SK-N-SH treated with all-trans-retinoic acid at 6 μM for 48 hours (cell line): ENCODE results near the gene MCM7.

Source experiments
- ATAC-seq: fragments of 200-7000 bp; cut with Tn5 transposase; 3 replicates; pipeline ENCODE4 v1.9.1; 2020; ENCODE audit warnings: mild to moderate bottlenecking, moderate library complexity
- BACH2 ChIP-seq: fragments of 250-450 bp; sonication (Bioruptor Pico); IDR thresholded peaks from 2 replicates; pipeline ENCODE4 v1.9.0; 2021; ENCODE audit warnings: mild to moderate bottlenecking, borderline replicate concordance
- CSDC2 ChIP-seq: fragments of 250-450 bp; sonication (Bioruptor Pico); IDR thresholded peaks from 2 replicates; pipeline ENCODE4 v1.5.0; 2020; ENCODE audit warnings: mild to moderate bottlenecking, moderate library complexity
- ESRRG ChIP-seq: fragments of 250-450 bp; sonication (Bioruptor Pico); IDR thresholded peaks from 2 replicates; pipeline ENCODE4 v1.6.1; 2021; ENCODE audit warnings: mild to moderate bottlenecking
- GLIS3 ChIP-seq: fragments of 250-450 bp; sonication (Bioruptor Pico); IDR thresholded peaks from 2 replicates; pipeline ENCODE4 v1.5.0; 2020; ENCODE audit warnings: mild to moderate bottlenecking, moderate library complexity
- ISL1 ChIP-seq: fragments of 250-450 bp; sonication (Bioruptor Pico); IDR thresholded peaks from 2 replicates; pipeline ENCODE4 v2.1.2; 2022; ENCODE audit warnings: mild to moderate bottlenecking, moderate library complexity
- OSR1 ChIP-seq: fragments of 250-450 bp; sonication (Bioruptor Pico); IDR thresholded peaks from 2 replicates; pipeline ENCODE4 v1.8.0; 2022; ENCODE audit warnings: moderate library complexity, mild to moderate bottlenecking, inconsistent platforms
- PPARA ChIP-seq: fragments of 250-450 bp; sonication (Bioruptor Pico); IDR thresholded peaks from 2 replicates; pipeline ENCODE4 v1.5.0; 2020; ENCODE audit warnings: mild to moderate bottlenecking, borderline replicate concordance
- RARB ChIP-seq: fragments of 250-450 bp; sonication (Bioruptor Pico); IDR thresholded peaks from 2 replicates; pipeline ENCODE4 v1.8.0; 2021; ENCODE audit warnings: mild to moderate bottlenecking, moderate library complexity
- SNAI2 ChIP-seq: fragments of 250-450 bp; sonication (Bioruptor Pico); IDR thresholded peaks from 2 replicates; pipeline ENCODE4 v1.5.0; 2020; ENCODE audit warnings: mild to moderate bottlenecking, moderate library complexity
- TCF4 ChIP-seq: fragments of 250-450 bp; sonication (Bioruptor Pico); IDR thresholded peaks from 2 replicates; pipeline ENCODE4 v1.8.0; 2021; ENCODE audit warnings: mild to moderate bottlenecking, moderate library complexity, borderline replicate concordance
- TOX ChIP-seq: fragments of 250-450 bp; sonication (Bioruptor Pico); IDR thresholded peaks from 2 replicates; pipeline ENCODE4 v1.8.0; 2021; ENCODE audit warnings: mild to moderate bottlenecking, moderate library complexity, borderline replicate concordance
- ZFP3 ChIP-seq: fragments of 250-450 bp; sonication (Bioruptor Pico); IDR thresholded peaks from 2 replicates; pipeline ENCODE4 v1.5.0; 2020; ENCODE audit warnings: mild to moderate bottlenecking, moderate library complexity
- ZNF8 ChIP-seq: fragments of 450-650 bp; formaldehyde crosslinking; IDR thresholded peaks from 2 replicates; pipeline ENCODE4 v1.5.0; 2020; ENCODE audit warnings: mild to moderate bottlenecking, moderate library complexity
- TF ChIP-seq, protein P1 (sequence below): fragments of 250-450 bp; sonication (Bioruptor Pico); IDR thresholded peaks from 2 replicates; pipeline ENCODE4 v1.5.0; 2020; ENCODE audit warnings: mild to moderate bottlenecking, moderate library complexity
- TF ChIP-seq, protein P2 (sequence below): fragments of 250-450 bp; sonication (Bioruptor Pico); IDR thresholded peaks from 2 replicates; pipeline ENCODE4 v1.8.0; 2021; ENCODE audit warnings: low read depth, mild to moderate bottlenecking, moderate library complexity, borderline replicate concordance
- TF ChIP-seq, protein P3 (sequence below): fragments of 250-450 bp; sonication (Bioruptor Pico); IDR thresholded peaks from 2 replicates; pipeline ENCODE4 v1.5.1; 2020; ENCODE audit warnings: low read depth, mild to moderate bottlenecking, moderate library complexity
- TF ChIP-seq, protein P4 (sequence below): fragments of 250-450 bp; sonication (Bioruptor Pico); IDR thresholded peaks from 2 replicates; pipeline ENCODE4 v1.5.1; 2021; ENCODE audit warnings: mild to moderate bottlenecking, moderate library complexity

The MCM7 gene

DNA sequence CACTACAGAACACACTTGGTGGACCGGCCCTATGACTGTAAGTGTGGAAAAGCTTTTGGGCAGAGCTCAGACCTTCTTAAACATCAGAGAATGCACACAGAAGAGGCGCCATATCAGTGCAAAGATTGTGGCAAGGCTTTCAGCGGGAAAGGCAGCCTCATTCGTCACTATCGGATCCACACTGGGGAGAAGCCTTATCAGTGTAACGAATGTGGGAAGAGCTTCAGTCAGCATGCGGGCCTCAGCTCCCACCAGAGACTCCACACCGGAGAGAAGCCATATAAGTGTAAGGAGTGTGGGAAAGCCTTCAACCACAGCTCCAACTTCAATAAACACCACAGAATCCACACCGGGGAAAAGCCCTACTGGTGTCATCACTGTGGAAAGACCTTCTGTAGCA, 37.0 kb downstream of the MCM7 start (continued):
- TF ChIP-seq, protein P1, sequence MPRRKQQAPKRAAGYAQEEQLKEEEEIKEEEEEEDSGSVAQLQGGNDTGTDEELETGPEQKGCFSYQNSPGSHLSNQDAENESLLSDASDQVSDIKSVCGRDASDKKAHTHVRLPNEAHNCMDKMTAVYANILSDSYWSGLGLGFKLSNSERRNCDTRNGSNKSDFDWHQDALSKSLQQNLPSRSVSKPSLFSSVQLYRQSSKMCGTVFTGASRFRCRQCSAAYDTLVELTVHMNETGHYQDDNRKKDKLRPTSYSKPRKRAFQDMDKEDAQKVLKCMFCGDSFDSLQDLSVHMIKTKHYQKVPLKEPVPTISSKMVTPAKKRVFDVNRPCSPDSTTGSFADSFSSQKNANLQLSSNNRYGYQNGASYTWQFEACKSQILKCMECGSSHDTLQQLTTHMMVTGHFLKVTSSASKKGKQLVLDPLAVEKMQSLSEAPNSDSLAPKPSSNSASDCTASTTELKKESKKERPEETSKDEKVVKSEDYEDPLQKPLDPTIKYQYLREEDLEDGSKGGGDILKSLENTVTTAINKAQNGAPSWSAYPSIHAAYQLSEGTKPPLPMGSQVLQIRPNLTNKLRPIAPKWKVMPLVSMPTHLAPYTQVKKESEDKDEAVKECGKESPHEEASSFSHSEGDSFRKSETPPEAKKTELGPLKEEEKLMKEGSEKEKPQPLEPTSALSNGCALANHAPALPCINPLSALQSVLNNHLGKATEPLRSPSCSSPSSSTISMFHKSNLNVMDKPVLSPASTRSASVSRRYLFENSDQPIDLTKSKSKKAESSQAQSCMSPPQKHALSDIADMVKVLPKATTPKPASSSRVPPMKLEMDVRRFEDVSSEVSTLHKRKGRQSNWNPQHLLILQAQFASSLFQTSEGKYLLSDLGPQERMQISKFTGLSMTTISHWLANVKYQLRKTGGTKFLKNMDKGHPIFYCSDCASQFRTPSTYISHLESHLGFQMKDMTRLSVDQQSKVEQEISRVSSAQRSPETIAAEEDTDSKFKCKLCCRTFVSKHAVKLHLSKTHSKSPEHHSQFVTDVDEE (CRISPR knock-in tag) = no peak
- TF ChIP-seq RARB (no peak), ZNF8 (CRISPR knock-in tag) (no peak), CSDC2 (CRISPR knock-in tag) (no peak), PPARA (CRISPR knock-in tag) (no peak), OSR1 (no peak)

DNA sequence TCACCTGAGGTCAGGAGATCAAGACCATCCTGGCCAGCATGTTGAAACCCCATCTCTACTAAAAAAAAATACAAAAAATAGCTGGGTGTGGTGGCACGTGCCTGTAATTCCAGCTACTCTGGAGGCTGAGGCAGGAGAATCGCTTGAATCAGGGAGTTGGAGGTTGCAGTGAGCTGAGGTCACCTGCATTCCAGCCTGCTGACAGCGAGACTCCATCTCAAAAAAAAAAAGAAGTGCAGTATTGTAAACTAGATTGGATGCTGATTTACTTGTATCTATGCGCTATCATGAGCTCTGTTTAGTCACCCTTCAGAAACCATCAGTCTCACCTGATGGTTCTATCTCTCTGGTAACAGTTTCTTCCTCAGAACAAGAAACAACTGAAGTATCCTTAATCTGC, 37.8 kb downstream of the MCM7 start:
- ATAC-seq = no peak
- TF ChIP-seq, protein P2, sequence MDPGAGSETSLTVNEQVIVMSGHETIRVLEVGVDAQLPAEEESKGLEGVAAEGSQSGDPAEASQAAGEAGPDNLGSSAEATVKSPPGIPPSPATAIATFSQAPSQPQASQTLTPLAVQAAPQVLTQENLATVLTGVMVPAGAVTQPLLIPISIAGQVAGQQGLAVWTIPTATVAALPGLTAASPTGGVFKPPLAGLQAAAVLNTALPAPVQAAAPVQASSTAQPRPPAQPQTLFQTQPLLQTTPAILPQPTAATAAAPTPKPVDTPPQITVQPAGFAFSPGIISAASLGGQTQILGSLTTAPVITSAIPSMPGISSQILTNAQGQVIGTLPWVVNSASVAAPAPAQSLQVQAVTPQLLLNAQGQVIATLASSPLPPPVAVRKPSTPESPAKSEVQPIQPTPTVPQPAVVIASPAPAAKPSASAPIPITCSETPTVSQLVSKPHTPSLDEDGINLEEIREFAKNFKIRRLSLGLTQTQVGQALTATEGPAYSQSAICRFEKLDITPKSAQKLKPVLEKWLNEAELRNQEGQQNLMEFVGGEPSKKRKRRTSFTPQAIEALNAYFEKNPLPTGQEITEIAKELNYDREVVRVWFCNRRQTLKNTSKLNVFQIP (CRISPR knock-in tag) = no peak
- TF ChIP-seq ESRRG = no peak
- no peak for TF ChIP-seq GLIS3 (CRISPR knock-in tag)
- TF ChIP-seq, protein P3, sequence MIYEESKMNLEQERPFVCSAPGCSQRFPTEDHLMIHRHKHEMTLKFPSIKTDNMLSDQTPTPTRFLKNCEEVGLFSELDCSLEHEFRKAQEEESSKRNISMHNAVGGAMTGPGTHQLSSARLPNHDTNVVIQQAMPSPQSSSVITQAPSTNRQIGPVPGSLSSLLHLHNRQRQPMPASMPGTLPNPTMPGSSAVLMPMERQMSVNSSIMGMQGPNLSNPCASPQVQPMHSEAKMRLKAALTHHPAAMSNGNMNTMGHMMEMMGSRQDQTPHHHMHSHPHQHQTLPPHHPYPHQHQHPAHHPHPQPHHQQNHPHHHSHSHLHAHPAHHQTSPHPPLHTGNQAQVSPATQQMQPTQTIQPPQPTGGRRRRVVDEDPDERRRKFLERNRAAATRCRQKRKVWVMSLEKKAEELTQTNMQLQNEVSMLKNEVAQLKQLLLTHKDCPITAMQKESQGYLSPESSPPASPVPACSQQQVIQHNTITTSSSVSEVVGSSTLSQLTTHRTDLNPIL (CRISPR knock-in tag) = no peak
- no peak for TF ChIP-seq ISL1 (CRISPR knock-in tag)
- no peak for TF ChIP-seq TCF4 (CRISPR knock-in tag)
- no peak for TF ChIP-seq RARB
- TF ChIP-seq, protein P4, sequence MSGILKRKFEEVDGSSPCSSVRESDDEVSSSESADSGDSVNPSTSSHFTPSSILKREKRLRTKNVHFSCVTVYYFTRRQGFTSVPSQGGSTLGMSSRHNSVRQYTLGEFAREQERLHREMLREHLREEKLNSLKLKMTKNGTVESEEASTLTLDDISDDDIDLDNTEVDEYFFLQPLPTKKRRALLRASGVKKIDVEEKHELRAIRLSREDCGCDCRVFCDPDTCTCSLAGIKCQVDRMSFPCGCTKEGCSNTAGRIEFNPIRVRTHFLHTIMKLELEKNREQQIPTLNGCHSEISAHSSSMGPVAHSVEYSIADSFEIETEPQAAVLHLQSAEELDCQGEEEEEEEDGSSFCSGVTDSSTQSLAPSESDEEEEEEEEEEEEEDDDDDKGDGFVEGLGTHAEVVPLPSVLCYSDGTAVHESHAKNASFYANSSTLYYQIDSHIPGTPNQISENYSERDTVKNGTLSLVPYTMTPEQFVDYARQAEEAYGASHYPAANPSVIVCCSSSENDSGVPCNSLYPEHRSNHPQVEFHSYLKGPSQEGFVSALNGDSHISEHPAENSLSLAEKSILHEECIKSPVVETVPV = no peak
- no peak for TF ChIP-seq ZFP3 (CRISPR knock-in tag)
- no peak for TF ChIP-seq TOX (CRISPR knock-in tag)
- TF ChIP-seq OSR1 = no peak
- no peak for TF ChIP-seq BACH2 (CRISPR knock-in tag)

DNA sequence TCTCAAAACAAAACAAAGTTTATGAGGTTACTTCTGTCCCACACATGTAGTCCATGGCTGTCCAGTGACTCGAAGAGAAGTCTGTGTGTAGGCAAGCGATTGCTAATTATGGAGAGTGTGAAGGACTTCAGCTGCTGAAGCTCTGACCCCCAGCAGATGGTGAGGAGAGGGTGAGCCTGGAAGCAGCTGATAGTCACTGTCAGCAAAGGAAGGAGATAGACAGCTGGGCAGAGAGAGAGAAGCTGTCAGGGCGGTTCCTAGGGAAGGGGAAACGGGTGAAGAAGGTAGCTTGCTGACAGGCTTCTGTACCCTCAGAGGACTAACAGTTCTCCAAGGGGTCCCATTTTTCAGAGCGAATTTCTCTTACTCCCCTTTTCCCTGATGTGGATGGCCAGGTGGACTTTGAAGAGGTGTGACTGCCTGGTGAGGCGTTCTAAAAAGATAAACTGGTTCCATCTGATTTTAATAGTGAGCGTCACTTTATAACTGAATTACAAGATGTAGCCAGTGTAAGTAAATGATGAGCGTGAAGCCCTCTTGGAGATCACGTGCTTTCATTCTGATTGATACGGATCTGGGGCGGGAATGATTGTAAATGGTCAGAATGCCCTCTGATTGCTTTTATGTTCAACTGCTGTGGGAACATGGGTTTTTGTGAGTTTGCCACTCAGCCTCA, 39.5 kb downstream of the MCM7 start:
- ATAC-seq = no peak

More for the DNA sequence above, 39.5 kb downstream of the MCM7 start:
- TF ChIP-seq, protein P4 = no peak
- TF ChIP-seq SNAI2 (CRISPR knock-in tag) (no peak), ESRRG (no peak), TOX (CRISPR knock-in tag) (no peak), RARB (no peak)
- TF ChIP-seq, protein P1 (CRISPR knock-in tag) = no peak
